NCI-H748 treated with DMSO at 0.1 percent for 48 hours (cell line): Measurements from ENCODE around the gene RRAGC.
"Not testable (repeated sequence)": the region's sequence is repeated elsewhere in the genome, so short reads cannot be mapped to it uniquely, and the experiment has no call there.

Source experiments
- DNase-seq: peaks from one replicate; lab custom pipeline; 2025; lab: John Stamatoyannopoulos, UW

The RRAGC gene

DNA sequence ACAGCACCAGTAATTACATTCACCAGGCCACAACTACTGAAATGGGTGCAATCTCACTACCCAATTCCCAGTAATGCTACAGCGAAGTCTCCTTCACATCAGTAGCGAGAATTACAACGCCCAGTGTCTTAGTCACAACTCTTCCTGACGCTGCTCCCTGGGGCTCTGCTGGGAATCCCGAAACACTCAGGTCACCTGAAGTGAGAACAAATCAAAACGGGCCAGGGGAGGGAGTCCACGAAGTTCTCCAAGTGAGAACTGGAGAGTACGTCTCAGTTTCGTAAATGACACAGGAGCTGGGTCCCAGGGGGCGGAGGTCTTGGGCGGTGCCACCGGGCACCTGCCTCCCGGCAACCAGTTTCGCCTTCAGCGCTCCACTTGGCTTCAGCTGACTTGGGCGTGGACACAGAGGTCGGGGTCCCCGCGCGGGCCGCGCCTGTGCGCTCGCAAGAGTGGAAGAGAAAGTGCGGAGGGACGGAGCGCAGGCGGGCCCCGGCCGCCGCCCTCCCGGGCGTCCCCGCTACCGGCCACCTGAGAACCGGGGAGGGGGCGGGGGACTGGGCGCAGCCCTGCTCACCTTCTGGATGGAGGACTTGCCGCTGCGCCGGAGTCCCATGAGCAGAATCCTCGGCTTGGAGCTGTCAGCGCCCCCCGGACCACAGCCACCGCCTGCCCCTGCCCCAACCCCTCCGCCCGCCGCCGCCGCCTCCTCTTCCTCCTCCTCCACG is 575 bp downstream of the RRAGC start:
- peak; percentile 4 for DNase-seq

DNA sequence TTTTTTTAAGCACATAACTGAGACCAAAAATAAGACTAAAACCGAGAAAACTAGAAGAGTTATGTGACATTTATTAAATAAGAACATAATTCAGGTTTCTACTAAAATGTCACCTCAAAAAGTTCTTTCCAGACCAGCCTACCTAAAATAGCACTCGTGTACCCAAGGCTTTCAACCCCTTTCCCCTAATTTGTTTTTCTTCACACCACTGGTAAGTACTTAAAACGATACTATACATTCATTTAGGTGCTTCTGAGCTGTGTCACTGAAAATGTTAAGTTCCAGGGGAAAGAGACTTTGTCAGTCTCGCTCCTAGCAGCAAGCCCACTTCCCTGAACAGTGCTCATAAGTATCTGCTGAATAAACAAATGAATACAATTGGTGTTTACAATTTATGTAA is 6.8 kb downstream of the RRAGC start:
- DNase-seq: no peak

DNA sequence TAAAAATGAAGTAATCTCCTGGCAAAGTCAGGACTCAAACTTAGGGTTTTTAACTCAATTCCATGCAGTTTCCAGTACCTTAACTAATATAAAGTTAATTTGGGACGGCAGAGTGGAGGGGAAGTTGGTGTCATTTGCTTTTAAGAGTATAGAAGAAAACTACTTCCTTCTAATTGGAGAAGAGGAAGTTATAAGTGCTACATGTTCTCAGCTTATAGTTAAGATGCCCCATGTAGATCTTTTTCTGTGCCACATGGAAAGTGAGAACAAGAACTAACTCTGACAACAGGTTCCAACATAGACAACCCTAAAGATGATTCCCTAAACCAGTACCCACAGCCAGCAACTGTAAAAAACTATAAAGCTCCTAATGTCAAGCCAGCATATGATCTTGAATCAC is 11.5 kb downstream of the RRAGC start:
- DNase-seq: no peak

DNA sequence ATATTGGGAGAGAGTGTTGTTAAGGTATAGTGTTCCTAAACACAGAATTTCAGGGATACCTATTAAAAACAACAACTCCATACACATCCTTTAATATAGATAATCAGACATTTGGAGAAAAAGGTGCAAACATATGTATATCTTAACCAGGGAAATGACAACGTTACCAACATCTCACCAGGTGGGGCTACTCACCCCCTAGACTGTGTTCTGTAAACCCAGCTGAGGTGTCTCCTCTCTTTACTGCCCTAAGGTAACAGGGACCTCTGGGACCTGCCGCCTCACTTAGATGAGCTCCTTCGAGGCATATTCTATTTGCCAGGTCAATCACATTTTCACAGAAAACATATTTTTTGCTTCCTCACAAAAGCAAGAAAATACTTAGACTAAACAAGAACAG is 13.4 kb downstream of the RRAGC start:
- no peak for DNase-seq

DNA sequence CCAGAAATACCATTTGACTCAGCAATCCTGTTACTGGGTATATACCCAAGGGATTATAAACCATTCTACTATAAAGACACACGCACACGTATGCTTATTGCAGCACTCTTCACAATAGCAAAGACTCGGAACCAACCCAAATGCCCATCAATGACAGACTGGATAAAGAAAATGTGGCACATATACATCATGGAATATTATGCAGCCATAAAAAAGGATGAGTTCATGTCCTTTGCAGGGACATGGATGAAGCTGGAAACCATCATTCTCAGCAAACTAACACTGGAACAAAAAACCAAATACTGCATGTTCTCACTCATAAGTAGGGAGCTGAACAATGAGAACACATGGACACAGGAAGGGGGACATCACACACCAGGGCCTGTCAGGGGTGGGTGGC is 14.5 kb downstream of the RRAGC start:
- not testable (repeated sequence) for DNase-seq

DNA sequence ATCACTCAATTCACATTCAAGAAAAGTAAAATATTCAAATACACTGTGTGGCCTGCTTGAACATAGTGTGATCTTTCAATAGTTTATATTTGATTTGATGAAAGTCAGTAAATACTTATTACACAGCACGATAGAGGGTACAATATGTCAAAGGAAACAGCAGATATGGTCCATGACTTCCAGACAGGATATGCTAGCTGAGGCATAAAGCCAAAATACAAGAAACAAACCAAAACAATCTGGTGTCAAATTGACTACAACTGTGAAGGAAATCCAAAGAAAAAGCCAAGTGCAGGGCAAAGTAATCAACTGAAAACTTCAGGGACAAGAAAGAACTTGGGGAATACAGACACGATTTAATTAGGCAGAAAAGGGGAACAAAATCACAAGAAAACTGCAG is 19.3 kb downstream of the RRAGC start:
- no peak for DNase-seq

DNA sequence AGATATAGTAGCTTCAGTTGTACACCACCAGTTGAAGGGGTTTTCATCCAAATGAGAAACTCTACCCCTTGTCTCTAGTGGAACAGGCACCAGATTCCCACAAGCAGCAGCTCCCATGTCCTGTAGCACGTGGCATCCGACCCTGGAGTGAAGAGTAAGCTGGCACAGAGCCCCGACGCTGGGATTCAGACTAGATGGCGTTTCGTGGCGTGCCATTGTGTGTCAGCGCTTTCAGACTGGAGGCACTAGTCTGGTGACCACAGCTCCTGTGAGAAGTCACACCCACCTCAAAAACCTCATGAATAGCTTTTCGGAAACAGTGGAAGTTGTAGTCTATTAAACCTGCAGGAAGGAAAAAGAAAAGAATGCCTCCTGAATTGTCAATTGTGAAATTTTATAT is 20.2 kb downstream of the RRAGC start:
- DNase-seq: no peak

DNA sequence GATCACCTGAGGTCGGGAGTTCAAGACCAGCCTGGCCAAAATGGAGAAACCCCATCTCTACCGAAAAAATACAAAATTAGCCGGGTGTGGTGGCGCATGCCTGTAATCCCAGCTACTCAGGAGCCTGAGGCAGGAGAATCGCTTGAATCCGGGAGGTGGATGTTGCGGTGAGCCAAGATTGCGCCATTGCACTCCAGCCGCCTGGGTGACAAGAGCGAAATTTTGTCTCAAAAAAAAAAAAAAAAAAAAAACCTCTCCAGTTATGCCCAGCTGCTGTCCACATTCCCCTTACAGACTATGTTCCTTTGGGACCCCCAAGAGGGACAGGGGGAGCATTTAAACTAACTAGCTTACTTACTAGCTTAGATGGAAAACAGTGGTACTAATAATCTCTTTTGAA is 23.3 kb downstream of the RRAGC start:
- not testable (repeated sequence) for DNase-seq

DNA sequence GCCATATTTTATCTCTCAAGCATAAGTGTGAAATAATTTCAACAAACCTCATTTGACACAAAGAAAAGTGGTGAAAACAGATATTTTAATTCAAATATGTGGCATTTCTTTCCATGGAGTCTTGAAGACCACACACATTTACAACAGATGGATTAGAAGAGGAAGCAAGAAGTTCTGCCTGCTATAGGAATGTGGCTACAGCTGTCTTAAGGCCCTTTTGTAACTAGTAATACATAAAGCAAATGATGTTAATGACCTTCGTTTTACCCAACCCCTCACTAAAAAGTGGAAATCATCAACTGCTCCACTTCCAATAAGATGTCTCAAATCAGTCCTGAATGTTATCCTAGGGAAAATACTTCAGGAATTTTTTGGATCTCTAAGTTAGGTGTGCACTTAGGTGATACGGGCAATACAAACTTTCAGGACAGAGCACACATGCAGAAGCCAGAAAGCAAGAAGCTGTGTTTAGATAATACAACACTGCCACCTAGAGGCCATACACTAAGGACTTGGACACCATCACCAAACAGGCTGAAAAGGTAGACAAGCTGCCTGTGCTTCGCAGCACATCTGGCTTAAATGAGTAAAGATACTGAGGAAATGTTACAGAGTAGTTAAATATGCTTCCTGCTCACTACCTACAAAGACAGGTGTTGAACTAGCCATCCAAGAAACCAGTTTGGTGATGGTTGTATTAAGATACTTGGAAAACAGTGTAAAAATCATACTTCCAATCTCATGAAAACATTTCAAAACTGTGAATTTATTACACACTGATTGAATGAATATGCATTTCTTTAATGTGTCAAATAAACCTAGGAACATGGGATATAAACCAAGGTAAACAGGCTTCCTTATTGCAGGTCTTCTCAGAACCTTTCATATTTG is 24.4 kb downstream of the RRAGC start:
- peak; percentile 71 for DNase-seq

DNA sequence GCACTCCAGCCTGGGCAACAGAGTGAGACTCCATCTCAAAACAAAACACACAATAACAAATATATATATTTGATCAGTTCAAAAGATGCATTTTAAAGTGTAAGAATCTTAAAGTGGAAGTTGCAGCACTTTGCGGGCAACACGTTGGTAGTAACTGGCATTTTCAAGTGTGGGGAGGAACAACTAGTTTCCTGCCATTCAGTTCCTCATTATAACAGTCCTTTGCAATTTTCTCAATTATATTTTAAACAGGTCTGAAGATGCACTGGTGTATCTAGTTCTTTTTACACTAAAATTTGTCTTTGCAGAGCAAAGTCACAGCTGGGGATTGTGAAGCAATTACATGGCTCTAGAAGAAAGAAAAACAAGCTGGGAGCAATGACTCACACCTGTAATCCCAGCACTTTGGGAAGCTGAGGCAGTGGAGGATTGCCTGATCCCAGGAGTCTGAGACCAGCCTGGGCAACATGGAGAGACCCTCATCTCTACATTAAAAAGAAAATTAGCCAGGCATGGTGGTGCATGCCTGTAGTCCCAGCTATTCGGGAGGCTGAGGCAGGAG is 25.3 kb downstream of the RRAGC start:
- DNase-seq: no peak

DNA sequence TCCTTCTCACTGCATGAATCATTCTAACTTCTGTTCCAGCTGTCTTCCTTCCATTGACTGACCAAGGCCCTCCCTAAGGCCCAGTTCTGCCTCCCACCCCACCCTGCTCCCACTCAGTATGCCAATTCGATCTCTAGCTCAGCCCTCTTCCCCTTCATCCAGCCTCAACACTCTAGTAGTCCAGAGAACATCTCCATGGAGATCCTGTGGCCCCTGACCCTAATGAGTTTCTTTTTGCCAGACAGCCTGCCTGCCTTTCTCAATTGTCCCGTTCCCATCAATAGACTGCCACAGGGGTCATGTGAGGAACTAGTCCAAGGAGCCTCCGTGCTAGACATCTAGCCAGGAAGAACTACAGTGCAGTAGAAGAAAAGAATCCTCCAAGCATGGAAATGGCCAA is 26.4 kb downstream of the RRAGC start:
- no peak for DNase-seq

DNA sequence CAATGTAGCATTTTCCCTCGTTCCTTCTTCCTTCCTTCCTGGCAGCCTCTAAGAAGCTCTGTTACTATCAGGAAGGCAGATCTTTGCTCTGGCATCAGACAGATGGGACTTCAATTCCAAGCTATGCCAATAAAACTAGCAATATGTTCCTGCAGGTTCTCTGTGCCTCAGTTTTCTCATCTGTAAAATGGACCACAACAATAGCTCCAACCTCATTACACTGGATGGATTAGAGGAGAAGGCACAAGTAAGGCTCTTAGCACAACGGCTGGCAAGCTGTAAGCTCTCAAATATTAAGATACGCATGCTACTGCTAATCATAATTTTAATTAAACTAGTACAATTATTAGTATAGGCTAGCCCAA is 27.2 kb downstream of the RRAGC start:
- DNase-seq: no peak

DNA sequence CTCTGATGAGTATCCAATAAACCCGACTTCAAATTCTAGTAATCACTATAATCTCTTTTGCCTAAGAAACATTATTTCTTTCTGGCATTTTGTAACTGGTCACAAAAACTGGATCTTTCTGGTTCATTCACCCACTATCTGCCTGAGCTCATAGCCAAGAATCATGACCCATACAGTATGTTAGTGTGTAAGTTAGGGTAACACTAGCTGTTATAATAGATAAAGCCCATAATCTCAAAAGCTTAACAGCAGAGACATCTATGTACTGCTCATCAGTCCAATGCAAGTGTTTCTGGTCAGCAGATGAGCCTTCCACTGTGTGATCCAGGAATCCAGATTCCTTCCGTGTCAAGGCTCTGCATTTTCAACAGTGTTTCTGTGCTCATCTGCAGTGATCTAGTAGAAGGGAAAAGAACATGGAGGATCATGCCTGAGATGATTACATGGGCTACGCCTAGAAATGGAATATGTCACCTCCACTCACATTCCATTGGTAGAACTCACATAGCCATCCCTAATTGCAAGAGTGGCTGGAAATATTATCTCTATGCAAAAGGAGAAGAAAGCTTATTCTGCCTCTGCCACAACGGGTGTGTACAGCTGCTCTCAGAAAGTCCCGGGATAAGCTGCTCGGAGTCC is 27.7 kb downstream of the RRAGC start:
- DNase-seq: no peak

DNA sequence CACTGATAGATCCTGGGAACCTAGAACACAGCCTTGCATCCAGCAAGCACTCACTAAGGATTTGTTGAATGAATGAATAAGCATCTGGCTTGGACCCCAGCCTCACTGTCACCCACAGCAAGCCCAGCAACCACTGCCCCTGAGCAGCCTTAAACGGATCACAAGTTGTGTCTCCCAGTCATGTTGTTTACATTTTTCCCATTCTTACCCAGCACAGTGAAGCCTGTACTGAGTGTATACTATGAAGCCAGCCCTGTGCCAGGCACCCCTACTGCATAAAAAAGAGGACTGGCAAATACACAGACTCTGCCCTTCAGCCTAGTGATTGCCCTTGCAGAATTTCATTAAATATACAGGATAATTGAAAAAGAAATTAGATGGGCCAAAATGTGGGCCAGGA is 30.2 kb downstream of the RRAGC start:
- no peak for DNase-seq

DNA sequence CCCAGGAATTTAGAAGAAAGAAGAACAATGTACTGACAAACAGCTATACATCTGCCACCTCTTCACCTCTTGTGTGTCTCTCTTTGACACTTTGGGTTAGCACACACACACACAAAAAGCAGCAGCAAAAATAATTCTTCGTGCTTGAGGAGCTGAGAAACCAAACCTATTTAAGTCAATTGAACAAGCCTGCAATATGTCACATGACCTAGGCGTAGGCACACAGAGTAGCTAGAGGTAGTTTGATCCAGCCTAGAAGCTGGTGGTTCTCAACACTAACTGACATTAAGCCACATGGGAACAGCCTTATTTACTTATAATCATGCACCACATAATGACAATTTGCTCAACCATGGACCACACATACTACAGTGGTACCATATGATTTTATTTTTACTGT is 32.3 kb downstream of the RRAGC start:
- DNase-seq: no peak

DNA sequence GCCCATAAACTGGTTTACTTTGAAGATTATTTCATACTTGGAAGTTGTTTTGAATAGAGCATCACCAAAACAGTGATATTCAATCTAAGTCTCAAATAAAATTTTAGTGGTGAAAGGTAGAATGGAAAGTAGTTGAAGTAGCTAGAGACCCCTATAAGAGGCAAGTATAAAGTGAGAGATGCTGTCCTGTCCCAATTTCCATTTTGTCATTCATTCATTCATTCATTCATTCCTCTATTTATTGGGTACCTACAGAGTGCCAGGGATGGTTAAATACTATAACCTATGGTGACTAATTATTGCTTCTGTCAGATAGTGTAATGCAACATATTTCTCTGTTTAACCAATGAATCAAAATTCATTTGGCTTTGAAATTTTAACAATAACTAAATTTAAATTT is 32.7 kb downstream of the RRAGC start:
- DNase-seq: no peak

DNA sequence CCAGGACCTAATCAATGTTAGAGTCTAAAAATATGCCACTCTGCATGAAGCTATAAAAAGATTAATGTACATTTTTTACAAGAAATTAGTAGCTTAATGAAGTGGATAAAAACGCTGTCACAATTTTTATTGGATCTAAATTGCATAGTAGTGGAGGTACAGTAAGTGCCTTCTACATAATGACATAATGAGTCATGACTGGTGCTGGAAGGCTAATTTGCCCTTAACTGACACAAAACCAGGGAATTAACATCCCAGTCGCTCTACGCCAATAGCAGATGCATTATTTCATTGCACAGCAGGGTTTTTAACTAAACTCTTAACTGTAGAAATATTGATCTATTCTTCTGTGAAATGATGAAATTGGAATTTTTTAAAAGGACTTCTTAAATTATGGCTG is 33.3 kb downstream of the RRAGC start:
- DNase-seq: no peak

DNA sequence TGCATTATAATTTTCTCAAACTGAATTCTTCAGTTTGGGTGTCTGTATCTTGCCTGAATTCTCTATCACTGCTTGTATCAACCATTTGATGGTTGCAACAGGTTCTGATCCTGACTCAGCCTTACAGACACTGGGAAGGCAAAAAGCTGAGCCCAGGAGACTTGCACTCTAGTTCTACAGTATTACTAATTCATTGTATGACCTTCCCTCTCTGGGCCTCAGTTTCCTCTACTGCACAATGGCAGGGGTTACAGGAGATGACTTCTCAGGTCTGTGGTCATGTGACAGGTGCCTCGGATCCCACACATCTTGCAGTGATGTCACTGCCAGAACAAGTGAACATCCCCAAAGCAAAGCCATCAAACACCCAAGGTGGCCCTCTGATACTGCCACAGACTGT is 38.7 kb downstream of the RRAGC start:
- no peak for DNase-seq

DNA sequence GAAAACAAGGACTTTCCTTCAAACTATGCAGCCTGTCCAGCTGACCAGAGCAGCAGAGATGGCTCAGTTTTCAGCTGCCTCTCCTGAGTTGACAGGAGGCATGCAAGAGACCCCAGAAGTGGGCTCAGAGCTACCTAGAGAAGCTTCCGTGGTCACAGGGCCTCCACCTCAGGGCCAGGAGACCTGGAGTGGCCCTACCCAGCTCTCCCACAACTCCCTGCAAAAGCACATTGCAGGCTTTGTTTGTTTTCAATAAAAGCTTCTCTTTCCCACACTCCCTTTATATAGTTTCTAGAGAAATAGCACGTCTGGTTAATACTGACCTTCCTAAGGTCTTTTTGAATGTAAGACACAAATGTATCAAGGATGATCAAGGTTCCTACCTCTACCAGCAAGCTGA is 40.1 kb downstream of the RRAGC start:
- DNase-seq: no peak

DNA sequence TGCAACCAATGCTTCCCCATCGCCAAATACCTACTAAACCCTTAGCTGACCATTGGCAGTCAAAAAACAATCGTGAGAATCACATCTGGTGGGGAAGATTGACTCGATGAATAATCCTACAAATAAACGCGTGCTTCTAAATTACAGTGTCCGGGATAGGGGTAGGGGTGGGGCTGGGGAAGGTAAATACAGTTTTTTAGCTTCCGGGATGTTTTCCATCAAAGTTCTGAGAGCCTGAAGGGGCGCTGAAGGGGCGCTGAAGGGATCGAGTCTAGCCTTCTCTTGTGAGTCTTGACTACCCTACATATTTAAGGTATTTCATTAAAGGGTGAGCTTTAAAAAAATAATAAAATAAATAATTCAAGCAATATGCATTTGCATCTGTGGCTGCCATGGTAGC is 40.5 kb downstream of the RRAGC start:
- DNase-seq: no peak

DNA sequence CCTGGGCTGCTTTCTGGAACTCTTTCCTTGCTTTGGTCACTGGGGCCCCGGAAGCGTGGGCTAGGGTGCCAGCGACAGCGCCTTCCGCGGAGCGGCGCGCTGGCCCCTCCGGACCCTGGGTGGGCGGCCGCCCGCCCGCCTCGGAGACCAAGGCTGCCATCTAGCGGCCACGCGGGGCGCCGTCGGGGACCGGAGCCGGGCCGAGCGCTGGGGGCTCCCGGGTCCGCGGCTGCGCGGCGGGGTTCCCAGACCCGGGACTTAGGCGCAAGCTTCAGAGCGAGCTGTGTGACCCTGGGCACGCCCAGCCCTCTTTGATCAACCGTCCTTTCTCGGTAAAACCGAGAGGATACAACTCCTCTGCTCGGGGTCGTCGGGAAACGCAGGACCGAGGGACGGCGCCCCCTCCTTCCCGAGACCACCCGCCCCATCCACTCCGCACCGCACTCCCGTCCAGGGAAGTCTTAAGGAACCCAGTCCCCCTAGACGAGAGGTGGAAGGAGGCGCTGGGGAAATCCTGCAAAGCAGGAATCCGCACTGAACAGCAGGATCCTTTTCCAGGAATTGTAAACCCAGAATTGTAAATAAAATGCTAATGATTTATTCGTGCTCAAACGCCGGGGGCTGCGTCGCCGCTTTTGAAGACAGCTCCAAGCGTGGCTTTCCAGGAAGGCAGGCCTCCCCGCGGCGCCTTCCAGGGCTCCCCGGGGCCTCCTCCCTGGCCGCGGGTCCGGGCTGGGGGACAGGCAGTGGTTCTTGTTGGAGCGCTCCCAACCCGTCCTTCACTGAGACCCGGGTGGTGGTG is 41.2 kb downstream of the RRAGC start:
- no peak for DNase-seq
